H9 (cell line): Measurements from ENCODE around the gene BLOC1S1. TPM values are rescaled to one million over a fixed set of nuclear protein-coding genes. Genes with fewer than 3 reads are reported as not detected.
A peak's percentile ranks its signal among the peaks of the same experiment; 100 is the strongest.

Experiments
- DNase-seq: peaks from one replicate; pipeline ENCODE4 v3.0.0-alpha.2; 2017
- H2AFZ ChIP-seq: one replicate; pipeline ENCODE4 v1.6.1; 2013; ENCODE audit warnings: mild to moderate bottlenecking, low read length, control low read depth, moderate library complexity
- H2AK5ac ChIP-seq: 2 replicates; pipeline ENCODE4 v1.6.1; 2013; ENCODE audit warnings: low read length, control low read depth, mixed read lengths; ENCODE audit not compliant: insufficient read length
- H2BK120ac ChIP-seq: one replicate; pipeline ENCODE4 v1.6.1; 2013; ENCODE audit warnings: low read depth, mild to moderate bottlenecking, low read length, control low read depth, inconsistent platforms; ENCODE audit not compliant: poor library complexity, severe bottlenecking
- H2BK12ac ChIP-seq: 2 replicates; pipeline ENCODE4 v1.6.1; 2013; ENCODE audit warnings: low read length, control low read depth, mixed read lengths, low read depth; ENCODE audit not compliant: insufficient read length
- H2BK15ac ChIP-seq: 2 replicates; pipeline ENCODE4 v1.6.1; 2013; ENCODE audit warnings: low read depth, low read length, control low read depth
- H2BK20ac ChIP-seq: one replicate; pipeline ENCODE4 v1.6.1; 2013; ENCODE audit warnings: low read depth, mild to moderate bottlenecking, low read length, control low read depth, inconsistent platforms; ENCODE audit not compliant: poor library complexity, severe bottlenecking
- H2BK5ac ChIP-seq: 2 replicates; pipeline ENCODE4 v1.6.1; 2013; ENCODE audit warnings: low read length, control low read depth, mixed read lengths; ENCODE audit not compliant: insufficient read length
- H3K14ac ChIP-seq: 2 replicates; pipeline ENCODE4 v1.6.1; 2013; ENCODE audit warnings: low read length, control low read depth; ENCODE audit not compliant: insufficient read depth
- H3K18ac ChIP-seq: 2 replicates; pipeline ENCODE4 v1.6.1; 2013; ENCODE audit warnings: low read depth, mild to moderate bottlenecking, mixed read lengths, low read length, control low read depth; ENCODE audit not compliant: insufficient read length
- H3K23ac ChIP-seq: 2 replicates; pipeline ENCODE4 v1.6.1; 2013; ENCODE audit warnings: low read length, control low read depth, mixed read lengths, low read depth; ENCODE audit not compliant: insufficient read length
- H3K23me2 ChIP-seq: 2 replicates; pipeline ENCODE4 v1.6.1; 2013; ENCODE audit warnings: low read depth, mild to moderate bottlenecking, mixed read lengths, low read length, control low read depth; ENCODE audit not compliant: insufficient read length, poor library complexity, severe bottlenecking
- H3K27ac ChIP-seq: 2 replicates; pipeline ENCODE4 v1.5.1; 2013; ENCODE audit warnings: low read length, control low read depth, mixed read lengths, low read depth; ENCODE audit not compliant: insufficient read length
- H3K27me3 ChIP-seq: 2 replicates; pipeline ENCODE4 v1.6.1; 2013; ENCODE audit warnings: low read length, control low read depth, inconsistent platforms; ENCODE audit not compliant: insufficient read depth
- H3K4ac ChIP-seq: 2 replicates; pipeline ENCODE4 v1.6.1; 2013; ENCODE audit warnings: low read depth, mild to moderate bottlenecking, control low read depth, inconsistent platforms, low read length, moderate library complexity
- H3K4me1 ChIP-seq: 2 replicates; pipeline ENCODE4 v1.6.1; 2013; ENCODE audit warnings: low read length, control low read depth, inconsistent platforms; ENCODE audit not compliant: insufficient read depth
- H3K4me2 ChIP-seq: 2 replicates; pipeline ENCODE4 v1.6.1; 2013; ENCODE audit warnings: low read length, control low read depth, mixed read lengths; ENCODE audit not compliant: insufficient read length, insufficient read depth
- H3K56ac ChIP-seq: 2 replicates; pipeline ENCODE4 v1.6.1; 2013; ENCODE audit warnings: low read depth, mild to moderate bottlenecking, mixed read lengths, low read length, control low read depth; ENCODE audit not compliant: insufficient read length
- H3K79me1 ChIP-seq: 2 replicates; pipeline ENCODE4 v1.6.1; 2013; ENCODE audit warnings: low read depth, mild to moderate bottlenecking, moderate library complexity, low read length, control low read depth, inconsistent platforms; ENCODE audit not compliant: insufficient read depth, poor library complexity, severe bottlenecking
- H3K79me2 ChIP-seq: 2 replicates; pipeline ENCODE4 v1.6.1; 2013; ENCODE audit warnings: low read length, control low read depth, inconsistent platforms; ENCODE audit not compliant: insufficient read depth
- H3K9ac ChIP-seq: 2 replicates; pipeline ENCODE4 v1.6.1; 2013; ENCODE audit warnings: low read length, control low read depth, mixed read lengths; ENCODE audit not compliant: insufficient read length; ENCODE audit errors: extremely low read depth
- H3K9me3 ChIP-seq: one replicate; pipeline ENCODE4 v1.6.1; 2013; ENCODE audit warnings: low read depth, low read length, inconsistent platforms; ENCODE audit not compliant: control insufficient read depth
- H3T11ph ChIP-seq: one replicate; pipeline ENCODE4 v1.6.1; 2013; ENCODE audit warnings: mild to moderate bottlenecking, low read length, control low read depth, inconsistent platforms
- H4K20me1 ChIP-seq: one replicate; pipeline ENCODE4 v1.6.1; 2013; ENCODE audit not compliant: control insufficient read depth, insufficient read length, insufficient read depth
- H4K5ac ChIP-seq: 2 replicates; pipeline ENCODE4 v1.6.1; 2013; ENCODE audit warnings: low read depth, mild to moderate bottlenecking, mixed read lengths, low read length, control low read depth; ENCODE audit not compliant: insufficient read length
- H4K8ac ChIP-seq: replicated peaks from 2 replicates; pipeline ENCODE4 v1.6.1; 2013; ENCODE audit warnings: low read length, control low read depth, mixed read lengths, low read depth; ENCODE audit not compliant: insufficient read length
- H4K91ac ChIP-seq: 2 replicates; pipeline ENCODE4 v1.6.1; 2013; ENCODE audit warnings: low read depth, mild to moderate bottlenecking, moderate library complexity, mixed read lengths, low read length, control low read depth; ENCODE audit not compliant: insufficient read length
- H3K27ac Mint-ChIP-seq, 3 experiments: 2 replicates in 2 of 3; 3 replicates in 1 of 3; pipeline ENCODE4 v1.8.0; 2020 to 2021; ENCODE audit warnings: mixed read lengths in 3 of 3, mild to moderate bottlenecking in 1 of 3, moderate library complexity in 1 of 3
- H3K27me3 Mint-ChIP-seq: 2 replicates; pipeline ENCODE4 v1.8.0; 2021; ENCODE audit warnings: low read depth, mild to moderate bottlenecking, moderate library complexity, mixed read lengths
- H3K36me3 Mint-ChIP-seq, 3 experiments: 2 replicates in 2 of 3; 3 replicates in 1 of 3; pipeline ENCODE4 v1.8.0; 2020 to 2021; ENCODE audit warnings: low read depth in 3 of 3, mixed read lengths in 3 of 3; ENCODE audit not compliant: insufficient read depth in 1 of 3
- H3K4me1 Mint-ChIP-seq, 2 experiments: 2 replicates each; pipeline ENCODE4 v1.8.0; 2020; ENCODE audit warnings: mixed read lengths in 2 of 2
- H3K4me3 Mint-ChIP-seq, 2 experiments: 2 replicates in 1 of 2; 3 replicates in 1 of 2; pipeline ENCODE4 v1.8.0; 2020 to 2021; ENCODE audit warnings: mild to moderate bottlenecking in 2 of 2, mixed read lengths in 2 of 2, moderate library complexity in 1 of 2
- H3K9me3 Mint-ChIP-seq, 2 experiments: 2 replicates in 1 of 2; 3 replicates in 1 of 2; pipeline ENCODE4 v1.8.0; 2020; ENCODE audit warnings: mild to moderate bottlenecking in 2 of 2, mixed read lengths in 2 of 2, moderate library complexity in 1 of 2
- WGBS: extraction: QIAGEN DNeasy Blood & Tissue Kit; methylation state at CpG from one replicate; pipeline ENCODE4 v1.1.7; 2013; ENCODE audit warnings: missing lambda C conversion rate, low lambda C conversion rate, mixed read lengths; ENCODE audit not compliant: insufficient read length; ENCODE audit errors: extremely low coverage; 5-methylcytosine and 5-hydroxymethylcytosine counted together
- total RNA-seq: library from RNA; stranded (reverse); gene quantifications from 2 replicates; pipeline ENCODE4 v1.2.1, GENCODE V29; 2021
- TF ChIP-seq, protein P1 (sequence below): fragments of 200-600 bp; sonication (generic); conservative IDR thresholded peaks from 3 replicates; pipeline ENCODE4 v1.8.0; 2021; ENCODE audit warnings: antibody characterized with exemption, mild to moderate bottlenecking

The BLOC1S1 gene
- total RNA-seq, 1 experiment from 2014 or later = 108 TPM

GRCh38 chr12:55737581-55738122 is 21.8 kb downstream of the BLOC1S1 start:
- Mint-ChIP-seq H3K27ac (peak overlapping the region; percentile 56 to 95 (median 87); a peak in 6 of 7 replicates), H3K27me3 (peaks cover 7% of the 10 kb centered on the region), H3K36me3 (no peaks in the 10 kb centered on the region), H3K4me3 (peak overlapping the region; percentile 69 to 89), H3K4me1 (peaks cover 28 to 34% of the 10 kb centered on the region in 2 experiments), H3K9me3 (no peaks in the 10 kb centered on the region)
- TF ChIP-seq, protein P1, sequence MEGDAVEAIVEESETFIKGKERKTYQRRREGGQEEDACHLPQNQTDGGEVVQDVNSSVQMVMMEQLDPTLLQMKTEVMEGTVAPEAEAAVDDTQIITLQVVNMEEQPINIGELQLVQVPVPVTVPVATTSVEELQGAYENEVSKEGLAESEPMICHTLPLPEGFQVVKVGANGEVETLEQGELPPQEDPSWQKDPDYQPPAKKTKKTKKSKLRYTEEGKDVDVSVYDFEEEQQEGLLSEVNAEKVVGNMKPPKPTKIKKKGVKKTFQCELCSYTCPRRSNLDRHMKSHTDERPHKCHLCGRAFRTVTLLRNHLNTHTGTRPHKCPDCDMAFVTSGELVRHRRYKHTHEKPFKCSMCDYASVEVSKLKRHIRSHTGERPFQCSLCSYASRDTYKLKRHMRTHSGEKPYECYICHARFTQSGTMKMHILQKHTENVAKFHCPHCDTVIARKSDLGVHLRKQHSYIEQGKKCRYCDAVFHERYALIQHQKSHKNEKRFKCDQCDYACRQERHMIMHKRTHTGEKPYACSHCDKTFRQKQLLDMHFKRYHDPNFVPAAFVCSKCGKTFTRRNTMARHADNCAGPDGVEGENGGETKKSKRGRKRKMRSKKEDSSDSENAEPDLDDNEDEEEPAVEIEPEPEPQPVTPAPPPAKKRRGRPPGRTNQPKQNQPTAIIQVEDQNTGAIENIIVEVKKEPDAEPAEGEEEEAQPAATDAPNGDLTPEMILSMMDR = no peak
- Histone ChIP-seq H3K79me2 (no peaks in the 10 kb centered on the region), H2BK15ac (no peak overlapping the region), H4K91ac (no peak overlapping the region), H2BK12ac (no peak overlapping the region), H3K23me2 (peaks cover 12% of the 10 kb centered on the region), H3K14ac (no peak overlapping the region), H2BK5ac (no peak overlapping the region), H3K9ac (no peak overlapping the region), H3K23ac (no peak overlapping the region), H2BK20ac (no peak overlapping the region), H3K4me1 (peaks cover 2% of the 10 kb centered on the region; the same call in 1 of the 2 replicates), H2BK120ac (no peak overlapping the region), H3K9me3 (no peaks in the 10 kb centered on the region), H3K56ac (no peak overlapping the region), H3K4ac (no peak overlapping the region), H2AFZ (no peak overlapping the region), H4K20me1 (peaks cover 2% of the 10 kb centered on the region), H3K18ac (no peak overlapping the region), H3K4me2 (peak overlapping the region; percentile 93), H4K8ac (no peak overlapping the region), H3K27ac (no peak overlapping the region), H3K27me3 (no peaks in the 10 kb centered on the region), H4K5ac (no peak overlapping the region), H3T11ph (no peak overlapping the region), H3K79me1 (no peaks in the 10 kb centered on the region), H2AK5ac (no peak overlapping the region)
- no CpG with 5 or more reads among the region's 4 CpGs for WGBS
- DNase-seq = no peak
